ENCODE results near the gene MIF.
A peak's percentile ranks its signal among the peaks of the same experiment; 100 is the strongest.
"Not testable (repeated sequence)": the region's sequence is repeated elsewhere in the genome, so short reads cannot be mapped to it uniquely, and the experiment has no call there.

Gene MIF

GRCh38 chr22:23893945-23894709 is at the start of gene MIF:
Gene MIF, plus strand, starts transcription at chr22:23894383. Its CDS starts 92 bp downstream, at chr22:23894475.
- peak; percentile 85 to 95 (median 92) for DNase-seq

GRCh38 chr22:23844739-23845202 is 49.4 kb upstream of the MIF start:
- DNase-seq, result no peak

- DNase-seq, result no peak
These were observed 48.7 kb upstream of the MIF start for GRCh38 chr22:23845265-23846080.

GRCh38 chr22:23846081-23846469 is 48.1 kb upstream of the MIF start:
- no peak for DNase-seq

GRCh38 chr22:23847310-23847920 is 46.8 kb upstream of the MIF start:
- DNase-seq, result no peak

GRCh38 chr22:23847991-23848864 is 46.0 kb upstream of the MIF start:
- DNase-seq, result no peak

- DNase-seq, result peak; percentile 57 to 87 (median 80)
These were observed 44.9 kb upstream of the MIF start for GRCh38 chr22:23849009-23850006.

GRCh38 chr22:23850136-23850611 is 44.0 kb upstream of the MIF start:
- no peak for DNase-seq

- DNase-seq, result peak in 3 of 6 experiments; percentile 6 to 23 (median 19)
These were observed 37.2 kb upstream of the MIF start for GRCh38 chr22:23856721-23857605.

- DNase-seq, result peak; percentile 75 to 91 (median 88)
These were observed 36.3 kb upstream of the MIF start, which contains the start of gene SLC2A11 for GRCh38 chr22:23857606-23858483. Gene SLC2A11, plus strand, starts transcription at chr22:23857875. Its CDS starts 125 bp downstream, at chr22:23858000.

- DNase-seq, result no peak
These were observed 35.7 kb upstream of the MIF start for GRCh38 chr22:23858484-23858815.

GRCh38 chr22:23859201-23859600 is 35.0 kb upstream of the MIF start:
- DNase-seq, result no peak

GRCh38 chr22:23860187-23860586 is 34.0 kb upstream of the MIF start:
- not testable (repeated sequence) for DNase-seq

- peak in 3 of 6 experiments; percentile 10 to 26 (median 21) for DNase-seq
These were observed 32.1 kb upstream of the MIF start for GRCh38 chr22:23862103-23862502.

GRCh38 chr22:23864499-23865154 is 29.6 kb upstream of the MIF start:
- not testable (repeated sequence) for DNase-seq

- no peak for DNase-seq
These were observed 25.6 kb upstream of the MIF start for GRCh38 chr22:23868580-23868979.

- DNase-seq, result no peak
These were observed 19.3 kb upstream of the MIF start for GRCh38 chr22:23874871-23875270.

- DNase-seq, result no peak
These were observed 18.4 kb upstream of the MIF start for GRCh38 chr22:23875801-23876200.

Data from stimulated activated naive CD4-positive, alpha-beta T cell (primary cell).